SK-N-SH treated with all-trans-retinoic acid at 6 μM for 48 hours (cell line): ENCODE data around the gene RACK1.

ENCODE experiments used
- ATAC-seq: fragments of 200-7000 bp; cut with Tn5 transposase; 3 replicates; pipeline ENCODE4 v1.9.1; 2020; ENCODE audit warnings: mild to moderate bottlenecking, moderate library complexity
- BACH2 ChIP-seq: fragments of 250-450 bp; sonication (Bioruptor Pico); IDR thresholded peaks from 2 replicates; pipeline ENCODE4 v1.9.0; 2021; ENCODE audit warnings: mild to moderate bottlenecking, borderline replicate concordance
- CREB5 ChIP-seq: fragments of 250-450 bp; sonication (Bioruptor Pico); IDR thresholded peaks from 2 replicates; pipeline ENCODE4 v1.5.1; 2020; ENCODE audit warnings: low read depth, mild to moderate bottlenecking, moderate library complexity
- CSDC2 ChIP-seq: fragments of 250-450 bp; sonication (Bioruptor Pico); IDR thresholded peaks from 2 replicates; pipeline ENCODE4 v1.5.0; 2020; ENCODE audit warnings: mild to moderate bottlenecking, moderate library complexity
- CSRNP3 ChIP-seq: fragments of 250-450 bp; sonication (Bioruptor Pico); IDR thresholded peaks from 2 replicates; pipeline ENCODE4 v1.5.1; 2021; ENCODE audit warnings: mild to moderate bottlenecking, moderate library complexity
- GLIS3 ChIP-seq: fragments of 250-450 bp; sonication (Bioruptor Pico); IDR thresholded peaks from 2 replicates; pipeline ENCODE4 v1.5.0; 2020; ENCODE audit warnings: mild to moderate bottlenecking, moderate library complexity
- OSR1 ChIP-seq: fragments of 250-450 bp; sonication (Bioruptor Pico); IDR thresholded peaks from 2 replicates; pipeline ENCODE4 v1.8.0; 2022; ENCODE audit warnings: moderate library complexity, mild to moderate bottlenecking, inconsistent platforms
- PPARA ChIP-seq: fragments of 250-450 bp; sonication (Bioruptor Pico); IDR thresholded peaks from 2 replicates; pipeline ENCODE4 v1.5.0; 2020; ENCODE audit warnings: mild to moderate bottlenecking, borderline replicate concordance
- RARB ChIP-seq: fragments of 250-450 bp; sonication (Bioruptor Pico); IDR thresholded peaks from 2 replicates; pipeline ENCODE4 v1.8.0; 2021; ENCODE audit warnings: mild to moderate bottlenecking, moderate library complexity
- SNAI2 ChIP-seq: fragments of 250-450 bp; sonication (Bioruptor Pico); IDR thresholded peaks from 2 replicates; pipeline ENCODE4 v1.5.0; 2020; ENCODE audit warnings: mild to moderate bottlenecking, moderate library complexity
- TCF4 ChIP-seq: fragments of 250-450 bp; sonication (Bioruptor Pico); IDR thresholded peaks from 2 replicates; pipeline ENCODE4 v1.8.0; 2021; ENCODE audit warnings: mild to moderate bottlenecking, moderate library complexity, borderline replicate concordance
- TOX ChIP-seq: fragments of 250-450 bp; sonication (Bioruptor Pico); IDR thresholded peaks from 2 replicates; pipeline ENCODE4 v1.8.0; 2021; ENCODE audit warnings: mild to moderate bottlenecking, moderate library complexity, borderline replicate concordance
- ZC3H10 ChIP-seq: fragments of 250-450 bp; sonication (Bioruptor Pico); IDR thresholded peaks from 2 replicates; pipeline ENCODE4 v1.5.1; 2021; ENCODE audit warnings: mild to moderate bottlenecking, moderate library complexity
- ZFP3 ChIP-seq: fragments of 250-450 bp; sonication (Bioruptor Pico); IDR thresholded peaks from 2 replicates; pipeline ENCODE4 v1.5.0; 2020; ENCODE audit warnings: mild to moderate bottlenecking, moderate library complexity
- ZFP30 ChIP-seq: fragments of 450-650 bp; formaldehyde crosslinking; IDR thresholded peaks from 2 replicates; pipeline ENCODE4 v1.5.0; 2022; ENCODE audit warnings: mild to moderate bottlenecking, moderate library complexity
- ZNF565 ChIP-seq: fragments of 450-650 bp; formaldehyde crosslinking; conservative IDR thresholded peaks from 2 replicates; pipeline ENCODE4 v1.5.0; 2020; ENCODE audit warnings: low read depth, mild to moderate bottlenecking, moderate library complexity
- ZNF70 ChIP-seq: fragments of 450-650 bp; formaldehyde crosslinking; IDR thresholded peaks from 2 replicates; pipeline ENCODE4 v1.5.0; 2020; ENCODE audit warnings: mild to moderate bottlenecking, moderate library complexity
- TF ChIP-seq, protein P1 (sequence below): fragments of 250-450 bp; sonication (Bioruptor Pico); IDR thresholded peaks from 2 replicates; pipeline ENCODE4 v1.5.0; 2020; ENCODE audit warnings: mild to moderate bottlenecking, moderate library complexity
- TF ChIP-seq, protein P2 (sequence below): fragments of 250-450 bp; sonication (Bioruptor Pico); IDR thresholded peaks from 2 replicates; pipeline ENCODE4 v1.8.0; 2020; ENCODE audit warnings: mild to moderate bottlenecking, moderate library complexity, borderline replicate concordance
- TF ChIP-seq, protein P3 (sequence below): fragments of 250-450 bp; sonication (Bioruptor Pico); IDR thresholded peaks from 2 replicates; pipeline ENCODE4 v1.8.0; 2021; ENCODE audit warnings: low read depth, mild to moderate bottlenecking, moderate library complexity, borderline replicate concordance

Gene RACK1

GRCh38 chr5:181198905-181199519 is 44.7 kb downstream of the RACK1 start:
- TF ChIP-seq ZFP3 (no peak), ZNF565 (CRISPR knock-in tag) (no peak), TCF4 (CRISPR knock-in tag) (no peak), CREB5 (CRISPR knock-in tag) (no peak), SNAI2 (CRISPR knock-in tag) (no peak), GLIS3 (no peak), OSR1 (no peak), BACH2 (no peak), CSRNP3 (CRISPR knock-in tag) (no peak), RARB (CRISPR knock-in tag) (no peak), CSDC2 (CRISPR knock-in tag) (no peak), PPARA (CRISPR knock-in tag) (no peak), ZC3H10 (no peak), TOX (no peak), ZFP30 (CRISPR knock-in tag) (no peak), ZNF70 (CRISPR knock-in tag) (no peak)
- TF ChIP-seq, protein P1, sequence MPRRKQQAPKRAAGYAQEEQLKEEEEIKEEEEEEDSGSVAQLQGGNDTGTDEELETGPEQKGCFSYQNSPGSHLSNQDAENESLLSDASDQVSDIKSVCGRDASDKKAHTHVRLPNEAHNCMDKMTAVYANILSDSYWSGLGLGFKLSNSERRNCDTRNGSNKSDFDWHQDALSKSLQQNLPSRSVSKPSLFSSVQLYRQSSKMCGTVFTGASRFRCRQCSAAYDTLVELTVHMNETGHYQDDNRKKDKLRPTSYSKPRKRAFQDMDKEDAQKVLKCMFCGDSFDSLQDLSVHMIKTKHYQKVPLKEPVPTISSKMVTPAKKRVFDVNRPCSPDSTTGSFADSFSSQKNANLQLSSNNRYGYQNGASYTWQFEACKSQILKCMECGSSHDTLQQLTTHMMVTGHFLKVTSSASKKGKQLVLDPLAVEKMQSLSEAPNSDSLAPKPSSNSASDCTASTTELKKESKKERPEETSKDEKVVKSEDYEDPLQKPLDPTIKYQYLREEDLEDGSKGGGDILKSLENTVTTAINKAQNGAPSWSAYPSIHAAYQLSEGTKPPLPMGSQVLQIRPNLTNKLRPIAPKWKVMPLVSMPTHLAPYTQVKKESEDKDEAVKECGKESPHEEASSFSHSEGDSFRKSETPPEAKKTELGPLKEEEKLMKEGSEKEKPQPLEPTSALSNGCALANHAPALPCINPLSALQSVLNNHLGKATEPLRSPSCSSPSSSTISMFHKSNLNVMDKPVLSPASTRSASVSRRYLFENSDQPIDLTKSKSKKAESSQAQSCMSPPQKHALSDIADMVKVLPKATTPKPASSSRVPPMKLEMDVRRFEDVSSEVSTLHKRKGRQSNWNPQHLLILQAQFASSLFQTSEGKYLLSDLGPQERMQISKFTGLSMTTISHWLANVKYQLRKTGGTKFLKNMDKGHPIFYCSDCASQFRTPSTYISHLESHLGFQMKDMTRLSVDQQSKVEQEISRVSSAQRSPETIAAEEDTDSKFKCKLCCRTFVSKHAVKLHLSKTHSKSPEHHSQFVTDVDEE (CRISPR knock-in tag), result no peak
- TF ChIP-seq, protein P2, sequence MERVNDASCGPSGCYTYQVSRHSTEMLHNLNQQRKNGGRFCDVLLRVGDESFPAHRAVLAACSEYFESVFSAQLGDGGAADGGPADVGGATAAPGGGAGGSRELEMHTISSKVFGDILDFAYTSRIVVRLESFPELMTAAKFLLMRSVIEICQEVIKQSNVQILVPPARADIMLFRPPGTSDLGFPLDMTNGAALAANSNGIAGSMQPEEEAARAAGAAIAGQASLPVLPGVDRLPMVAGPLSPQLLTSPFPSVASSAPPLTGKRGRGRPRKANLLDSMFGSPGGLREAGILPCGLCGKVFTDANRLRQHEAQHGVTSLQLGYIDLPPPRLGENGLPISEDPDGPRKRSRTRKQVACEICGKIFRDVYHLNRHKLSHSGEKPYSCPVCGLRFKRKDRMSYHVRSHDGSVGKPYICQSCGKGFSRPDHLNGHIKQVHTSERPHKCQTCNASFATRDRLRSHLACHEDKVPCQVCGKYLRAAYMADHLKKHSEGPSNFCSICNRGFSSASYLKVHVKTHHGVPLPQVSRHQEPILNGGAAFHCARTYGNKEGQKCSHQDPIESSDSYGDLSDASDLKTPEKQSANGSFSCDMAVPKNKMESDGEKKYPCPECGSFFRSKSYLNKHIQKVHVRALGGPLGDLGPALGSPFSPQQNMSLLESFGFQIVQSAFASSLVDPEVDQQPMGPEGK, result no peak
- TF ChIP-seq, protein P3, sequence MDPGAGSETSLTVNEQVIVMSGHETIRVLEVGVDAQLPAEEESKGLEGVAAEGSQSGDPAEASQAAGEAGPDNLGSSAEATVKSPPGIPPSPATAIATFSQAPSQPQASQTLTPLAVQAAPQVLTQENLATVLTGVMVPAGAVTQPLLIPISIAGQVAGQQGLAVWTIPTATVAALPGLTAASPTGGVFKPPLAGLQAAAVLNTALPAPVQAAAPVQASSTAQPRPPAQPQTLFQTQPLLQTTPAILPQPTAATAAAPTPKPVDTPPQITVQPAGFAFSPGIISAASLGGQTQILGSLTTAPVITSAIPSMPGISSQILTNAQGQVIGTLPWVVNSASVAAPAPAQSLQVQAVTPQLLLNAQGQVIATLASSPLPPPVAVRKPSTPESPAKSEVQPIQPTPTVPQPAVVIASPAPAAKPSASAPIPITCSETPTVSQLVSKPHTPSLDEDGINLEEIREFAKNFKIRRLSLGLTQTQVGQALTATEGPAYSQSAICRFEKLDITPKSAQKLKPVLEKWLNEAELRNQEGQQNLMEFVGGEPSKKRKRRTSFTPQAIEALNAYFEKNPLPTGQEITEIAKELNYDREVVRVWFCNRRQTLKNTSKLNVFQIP, result no peak
- no peak for ATAC-seq

- ATAC-seq, result no peak
These were observed 45.5 kb downstream of the RACK1 start for GRCh38 chr5:181198106-181198685.

More at GRCh38 chr5:181198106-181198685, 45.5 kb downstream of the RACK1 start:
- TF ChIP-seq TCF4 (CRISPR knock-in tag) (no peak), CREB5 (CRISPR knock-in tag) (no peak), RARB (CRISPR knock-in tag) (no peak)
- TF ChIP-seq, protein P2, result no peak
